NB4 (cell line): Measurements from ENCODE around the gene C1QC.

ENCODE experiments used
- CTCF ChIP-seq: IDR thresholded peaks from one replicate; pipeline ENCODE4 v1.5.1; 2012; ENCODE audit warnings: low read depth, low read length
- TF ChIP-seq, protein P1 (sequence below): IDR thresholded peaks from 2 replicates; pipeline ENCODE4 v1.6.1; 2011; ENCODE audit warnings: low read depth, low read length

- no peak for TF ChIP-seq CTCF
- TF ChIP-seq, protein P1, sequence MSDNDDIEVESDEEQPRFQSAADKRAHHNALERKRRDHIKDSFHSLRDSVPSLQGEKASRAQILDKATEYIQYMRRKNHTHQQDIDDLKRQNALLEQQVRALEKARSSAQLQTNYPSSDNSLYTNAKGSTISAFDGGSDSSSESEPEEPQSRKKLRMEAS, result no peak
Observed at GRCh38 chr1:22645931-22646330, 2.5 kb downstream of the C1QC start.
